Keratinocyte (primary cell): ENCODE data around the gene ROR2.

ENCODE experiments used
- EZH2 ChIP-seq: IDR thresholded peaks from one replicate; pipeline ENCODE4 v1.6.1; 2012; ENCODE audit warnings: inconsistent platforms, mild to moderate bottlenecking, low read length, moderate library complexity
- TF ChIP-seq, protein P1 (sequence below), 3 experiments: IDR thresholded peaks in 1 of 3; conservative IDR thresholded peaks in 1 of 3; optimal IDR thresholded peaks in 1 of 3; 2 replicates in 2 of 3; 3 replicates in 1 of 3; pipeline versions ENCODE3 to v1.5.1; 2011; ENCODE audit warnings: low read length in 3 of 3, mild to moderate bottlenecking in 3 of 3, moderate library complexity in 2 of 3, control low read depth in 1 of 3, inconsistent platforms in 1 of 3; ENCODE audit not compliant: insufficient read depth in 2 of 3; ENCODE audit errors: extremely low read depth in 1 of 3

DNA sequence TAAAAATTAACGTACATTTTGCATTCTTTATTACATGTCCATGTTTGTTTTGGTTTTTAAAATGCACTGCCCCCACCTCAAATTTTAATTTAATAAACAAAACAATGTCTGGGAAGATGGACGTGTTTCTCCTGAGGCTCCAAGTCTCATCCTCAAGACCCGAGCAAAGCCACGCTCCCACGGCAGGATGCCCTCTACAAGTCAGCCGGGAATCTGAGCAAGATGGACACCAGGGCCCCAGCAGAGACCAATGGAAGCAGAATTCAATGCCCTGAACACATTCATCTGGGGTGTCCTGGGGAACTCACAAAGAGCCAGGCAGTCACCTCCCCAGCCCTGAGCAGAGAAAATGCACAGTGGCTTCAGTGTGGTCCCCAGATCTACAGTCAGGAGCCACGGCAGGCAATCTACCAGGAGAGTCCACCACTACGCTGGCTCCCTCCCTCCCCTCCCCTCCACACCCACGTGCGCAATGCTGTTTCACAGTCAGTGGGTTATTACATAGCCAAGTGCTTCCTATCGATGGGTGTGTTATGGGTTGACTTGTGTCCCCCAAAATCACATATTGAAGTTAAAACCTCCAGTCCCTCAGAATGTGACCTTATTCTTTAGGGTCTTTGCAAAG is 129.8 kb downstream of the ROR2 start:
- TF ChIP-seq, protein P1, sequence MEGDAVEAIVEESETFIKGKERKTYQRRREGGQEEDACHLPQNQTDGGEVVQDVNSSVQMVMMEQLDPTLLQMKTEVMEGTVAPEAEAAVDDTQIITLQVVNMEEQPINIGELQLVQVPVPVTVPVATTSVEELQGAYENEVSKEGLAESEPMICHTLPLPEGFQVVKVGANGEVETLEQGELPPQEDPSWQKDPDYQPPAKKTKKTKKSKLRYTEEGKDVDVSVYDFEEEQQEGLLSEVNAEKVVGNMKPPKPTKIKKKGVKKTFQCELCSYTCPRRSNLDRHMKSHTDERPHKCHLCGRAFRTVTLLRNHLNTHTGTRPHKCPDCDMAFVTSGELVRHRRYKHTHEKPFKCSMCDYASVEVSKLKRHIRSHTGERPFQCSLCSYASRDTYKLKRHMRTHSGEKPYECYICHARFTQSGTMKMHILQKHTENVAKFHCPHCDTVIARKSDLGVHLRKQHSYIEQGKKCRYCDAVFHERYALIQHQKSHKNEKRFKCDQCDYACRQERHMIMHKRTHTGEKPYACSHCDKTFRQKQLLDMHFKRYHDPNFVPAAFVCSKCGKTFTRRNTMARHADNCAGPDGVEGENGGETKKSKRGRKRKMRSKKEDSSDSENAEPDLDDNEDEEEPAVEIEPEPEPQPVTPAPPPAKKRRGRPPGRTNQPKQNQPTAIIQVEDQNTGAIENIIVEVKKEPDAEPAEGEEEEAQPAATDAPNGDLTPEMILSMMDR (optimal IDR thresholded peaks at IDR 0.05 in 1 of 3, IDR thresholded peaks at IDR 0.05 in 1 of 3, conservative IDR thresholded peaks at IDR 0.05 in 1 of 3; ENCODE audit: extremely low read depth in 1 of 3, insufficient read depth in 2 of 3, low read length in 3 of 3): no peak
- no peak for TF ChIP-seq EZH2
